Natural killer cell (primary cell): Measurements from ENCODE around the gene OSTF1. TPM values are rescaled to one million over a fixed set of nuclear protein-coding genes. Genes with fewer than 3 reads are reported as not detected.

Source experiments
- ATAC-seq, 3 donors: fragments of 150-1000 bp in 2 of 3; fragments of 200-7000 bp in 1 of 3; cut with Tn5 transposase; 1 replicate in 1 of 3; 2 replicates in 2 of 3; pipeline ENCODE4 v1.10.0; 2021; ENCODE audit warnings: mild to moderate bottlenecking in 2 of 3, moderate library complexity in 2 of 3
- DNase-seq, 2 donors: peaks; one replicate each; pipeline versions ENCODE4 v3.0.0 to v3.0.0-alpha.2; 2013 to 2021; ENCODE audit warnings: mixed read lengths in 1 of 2
- H3K27ac ChIP-seq: one replicate; pipeline ENCODE4 v1.5.1; 2013; ENCODE audit warnings: mild to moderate bottlenecking, low read length
- H3K27me3 ChIP-seq: one replicate; pipeline ENCODE4 v1.6.1; 2013; ENCODE audit warnings: low read length; ENCODE audit not compliant: control insufficient read depth, insufficient read depth
- H3K36me3 ChIP-seq: one replicate; pipeline ENCODE4 v1.6.1; 2013; ENCODE audit warnings: low read length; ENCODE audit not compliant: control insufficient read depth, insufficient read depth
- H3K4me1 ChIP-seq: one replicate; pipeline ENCODE4 v1.6.1; 2013; ENCODE audit warnings: low read length; ENCODE audit not compliant: control insufficient read depth, insufficient read depth
- H3K4me3 ChIP-seq: one replicate; pipeline ENCODE4 v1.5.1; 2013; ENCODE audit warnings: low read length
- H3K9me3 ChIP-seq: one replicate; pipeline ENCODE4 v1.6.1; 2013; ENCODE audit warnings: low read length; ENCODE audit not compliant: control insufficient read depth, insufficient read depth
- H3K27ac Mint-ChIP-seq, 2 donors: one replicate each; pipeline ENCODE4 v1.8.0; 2022; ENCODE audit warnings: mild to moderate bottlenecking in 2 of 2, mixed read lengths in 2 of 2, moderate library complexity in 1 of 2
- H3K27me3 Mint-ChIP-seq, 2 donors: one replicate each; pipeline ENCODE4 v1.8.0; 2022; ENCODE audit warnings: low read depth in 2 of 2, mixed read lengths in 2 of 2
- H3K36me3 Mint-ChIP-seq: one replicate; pipeline ENCODE4 v1.8.0; 2022; ENCODE audit warnings: mixed read lengths
- H3K4me1 Mint-ChIP-seq, 2 donors: one replicate each; pipeline ENCODE4 v1.8.0; 2022; ENCODE audit warnings: mixed read lengths in 2 of 2
- H3K4me3 Mint-ChIP-seq: one replicate; pipeline ENCODE4 v1.8.0; 2022; ENCODE audit warnings: mild to moderate bottlenecking, moderate library complexity, mixed read lengths
- H3K9me3 Mint-ChIP-seq, 2 donors: one replicate each; pipeline ENCODE4 v1.8.0; 2022; ENCODE audit warnings: mixed read lengths in 2 of 2
- WGBS: methylation state at CpG from one replicate; pipeline ENCODE4 v1.1.7; 2013; ENCODE audit warnings: missing lambda C conversion rate; ENCODE audit not compliant: insufficient coverage; 5-methylcytosine and 5-hydroxymethylcytosine counted together
- intact Hi-C: fragments of 100-400 bp; cut with micrococcal nuclease; formaldehyde crosslinking; loops from one replicate; pipeline ENCODE4 v1.14.2; 2022
- total RNA-seq, 4 donors: library from RNA; stranded (reverse); fragments of 120-200 nt in 1 of 4; gene quantifications; one replicate each; pipeline versions ENCODE4 v1.2.3 to v1.2.4, GENCODE V29; 2013 to 2022
- TF ChIP-seq, protein P1 (sequence below): fragments of 200-600 bp; IDR thresholded peaks from one replicate; pipeline ENCODE4 v1.8.0; 2022; ENCODE audit warnings: antibody characterized with exemption

Gene OSTF1
- total RNA-seq, 3 donors from 2014 or later (not counting 1 experiment from before 2014, with no cell fraction given), result 140 to 187 (median 177) TPM

DNA sequence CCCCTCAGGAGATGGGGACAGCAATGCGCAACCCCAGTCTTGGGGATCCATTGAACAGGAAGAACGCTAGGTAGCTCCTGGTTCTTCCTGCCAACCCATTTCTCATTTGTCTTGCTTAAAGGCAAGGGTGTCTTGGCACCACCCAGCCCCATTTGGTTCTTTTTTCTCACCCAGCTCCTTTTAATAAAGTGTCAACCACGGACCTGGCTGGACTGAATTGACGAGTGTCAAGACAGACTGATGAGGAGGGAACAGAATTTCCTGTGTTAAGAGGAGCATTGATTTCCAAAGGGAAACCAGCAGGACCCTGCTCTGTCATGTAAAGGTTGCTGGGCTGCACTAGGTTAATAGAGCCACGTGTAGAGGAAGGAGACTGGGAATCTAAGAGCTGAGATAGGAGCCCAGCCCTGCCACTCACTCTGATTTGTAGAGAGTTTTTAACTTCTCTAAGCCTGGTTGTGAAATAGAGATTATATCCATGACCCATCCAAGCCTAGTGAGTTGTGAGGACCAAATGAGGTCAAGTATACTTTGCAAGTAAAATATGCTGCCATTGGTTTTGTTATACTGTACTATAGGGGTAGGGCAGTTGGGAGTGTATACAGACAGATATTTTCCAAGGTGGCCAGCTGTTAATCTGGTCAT, 33.7 kb downstream of the OSTF1 start:
- peaks cover 37% of the 10 kb centered on the region for H3K36me3 ChIP-seq
- peak in 1 of 2 donors; percentile 18 for DNase-seq
- peaks cover 65 to 70% of the 10 kb centered on the region in 2 donors for H3K4me1 Mint-ChIP-seq
- peaks cover 21% of the 10 kb centered on the region for H3K4me1 ChIP-seq
- H3K27ac ChIP-seq, result peak overlapping the region; percentile 32
- TF ChIP-seq, protein P1, sequence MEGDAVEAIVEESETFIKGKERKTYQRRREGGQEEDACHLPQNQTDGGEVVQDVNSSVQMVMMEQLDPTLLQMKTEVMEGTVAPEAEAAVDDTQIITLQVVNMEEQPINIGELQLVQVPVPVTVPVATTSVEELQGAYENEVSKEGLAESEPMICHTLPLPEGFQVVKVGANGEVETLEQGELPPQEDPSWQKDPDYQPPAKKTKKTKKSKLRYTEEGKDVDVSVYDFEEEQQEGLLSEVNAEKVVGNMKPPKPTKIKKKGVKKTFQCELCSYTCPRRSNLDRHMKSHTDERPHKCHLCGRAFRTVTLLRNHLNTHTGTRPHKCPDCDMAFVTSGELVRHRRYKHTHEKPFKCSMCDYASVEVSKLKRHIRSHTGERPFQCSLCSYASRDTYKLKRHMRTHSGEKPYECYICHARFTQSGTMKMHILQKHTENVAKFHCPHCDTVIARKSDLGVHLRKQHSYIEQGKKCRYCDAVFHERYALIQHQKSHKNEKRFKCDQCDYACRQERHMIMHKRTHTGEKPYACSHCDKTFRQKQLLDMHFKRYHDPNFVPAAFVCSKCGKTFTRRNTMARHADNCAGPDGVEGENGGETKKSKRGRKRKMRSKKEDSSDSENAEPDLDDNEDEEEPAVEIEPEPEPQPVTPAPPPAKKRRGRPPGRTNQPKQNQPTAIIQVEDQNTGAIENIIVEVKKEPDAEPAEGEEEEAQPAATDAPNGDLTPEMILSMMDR, result no peak
- no peaks in the 10 kb centered on the region for H3K9me3 Mint-ChIP-seq
- H3K36me3 Mint-ChIP-seq, result peaks cover 10% of the 10 kb centered on the region
- H3K4me3 ChIP-seq, result no peak overlapping the region
- intact Hi-C loops, result loop anchor here (2.0 kb wide), 3 partner anchors 13 to 33 kb away; partner anchors contain the start of genes NMRK1 and OSTF1
- peak overlapping the region; percentile 77 for H3K4me3 Mint-ChIP-seq
- H3K27ac Mint-ChIP-seq, result peak overlapping the region; percentile 76 to 83
- 39% methylated on average over 5 of the region's 5 CpGs for WGBS
- no peaks in the 10 kb centered on the region for H3K27me3 Mint-ChIP-seq
- ATAC-seq, result peak; percentile 77 to 78 (median 78)
- no peaks in the 10 kb centered on the region for H3K9me3 ChIP-seq
- no peaks in the 10 kb centered on the region for H3K27me3 ChIP-seq

DNA sequence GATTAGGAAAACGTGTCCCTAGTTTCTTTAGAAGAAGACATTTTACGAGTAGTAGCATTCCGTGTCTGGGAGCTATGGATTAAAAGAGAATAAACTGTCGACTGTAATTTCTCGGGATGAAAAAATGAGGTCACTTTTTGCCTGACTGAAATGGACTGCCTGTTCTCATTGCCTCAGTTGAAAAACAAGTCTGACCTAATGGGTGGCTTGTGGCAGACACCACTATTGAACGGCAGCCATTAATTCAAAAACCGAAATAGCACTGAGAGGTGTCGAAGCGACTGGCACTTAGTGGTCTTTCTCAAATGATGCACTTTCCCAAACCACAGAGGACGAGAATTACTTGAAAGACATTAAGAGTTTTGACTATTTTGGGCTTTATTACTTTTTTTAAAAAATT, 35.4 kb downstream of the OSTF1 start:
- no peak for DNase-seq
- H3K27me3 Mint-ChIP-seq, result no peaks in the 10 kb centered on the region
- Histone ChIP-seq H3K27ac (no peak overlapping the region), H3K36me3 (peaks cover 26% of the 10 kb centered on the region), H3K27me3 (no peaks in the 10 kb centered on the region), H3K4me3 (no peak overlapping the region), H3K4me1 (peaks cover 21% of the 10 kb centered on the region), H3K9me3 (no peaks in the 10 kb centered on the region)
- peak overlapping the region; percentile 81 to 83 for H3K27ac Mint-ChIP-seq
- intact Hi-C loops, result loop anchor here (2.0 kb wide), 3 partner anchors 15 to 35 kb away; partner anchors contain the start of genes NMRK1 and OSTF1
- peak; percentile 38 to 76 (median 66) for ATAC-seq
- no peaks in the 10 kb centered on the region for H3K9me3 Mint-ChIP-seq
- WGBS, result 70% methylated on average over 9 of the region's 10 CpGs
- H3K4me3 Mint-ChIP-seq, result peak overlapping the region; percentile 51
- TF ChIP-seq, protein P1, result no peak
- H3K36me3 Mint-ChIP-seq, result peaks cover 7% of the 10 kb centered on the region
- peaks cover 58 to 65% of the 10 kb centered on the region in 2 donors for H3K4me1 Mint-ChIP-seq

DNA sequence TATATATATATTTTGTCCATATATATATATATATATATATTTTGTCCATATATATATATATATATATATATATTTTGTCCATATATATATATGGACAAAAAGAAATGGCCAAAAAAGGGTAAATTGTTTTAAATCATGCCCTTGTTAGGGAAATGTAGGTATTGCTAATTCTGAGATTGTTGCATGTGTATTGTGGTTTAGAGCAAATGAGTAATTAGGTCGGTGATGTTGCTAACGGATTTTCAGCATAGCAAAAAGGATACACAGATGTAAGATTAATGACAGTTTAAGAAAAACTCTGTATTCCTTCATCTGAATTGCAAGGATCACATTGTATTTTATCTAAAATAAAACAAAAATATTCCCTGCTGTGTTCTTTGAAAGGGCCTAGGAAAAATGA, 40.2 kb downstream of the OSTF1 start:
- H3K4me3 Mint-ChIP-seq, result no peak overlapping the region
- Histone ChIP-seq H3K9me3 (no peaks in the 10 kb centered on the region), H3K27ac (no peak overlapping the region), H3K4me3 (no peak overlapping the region), H3K36me3 (peaks cover 50% of the 10 kb centered on the region), H3K4me1 (no peaks in the 10 kb centered on the region), H3K27me3 (no peaks in the 10 kb centered on the region)
- peaks cover 61 to 62% of the 10 kb centered on the region in 2 donors for H3K4me1 Mint-ChIP-seq
- intact Hi-C loops, result no loop called here
- peaks cover 40% of the 10 kb centered on the region for H3K36me3 Mint-ChIP-seq
- ATAC-seq, result peak in 1 of 3 donors; percentile 40
- no peaks in the 10 kb centered on the region for H3K27me3 Mint-ChIP-seq
- TF ChIP-seq, protein P1, result no peak
- 18% methylated on average over 2 of the region's 2 CpGs for WGBS
- H3K9me3 Mint-ChIP-seq, result no peaks in the 10 kb centered on the region
- H3K27ac Mint-ChIP-seq, result peak overlapping the region; percentile 76 to 82
- DNase-seq, result no peak
